ENCODE results near the gene RAB1A. TPM values are rescaled to one million over a fixed set of nuclear protein-coding genes. Genes with fewer than 3 reads are reported as not detected.

The RAB1A gene
- total and polyA plus RNA-seq, 4 donors, result 104 to 159 (median 136) TPM

- H3K36me3 ChIP-seq (ENCODE audit: control insufficient read depth in 4 of 4, insufficient read depth in 4 of 4, low read length in 4 of 4), result peaks cover 22 to 40% (median 26%) of the 10 kb centered on the region in 4 donors
- TF ChIP-seq CTCF (IDR thresholded peaks at IDR 0.05; ENCODE audit: control extremely low read depth, extremely low read depth), result no peak
- H3K4me3 ChIP-seq, result no peak overlapping the region
- H3K27ac ChIP-seq (ENCODE audit: low read depth in 1 of 2, low read length in 1 of 2), result no peak overlapping the region
- ATAC-seq (ENCODE audit: insufficient read depth, low FRiP score), result no peak
- no peak for DNase-seq
- no peaks in the 10 kb centered on the region for H3K27me3 ChIP-seq (ENCODE audit: control insufficient read depth in 3 of 3, insufficient read depth in 3 of 3, low read length in 2 of 3)
- no peaks in the 10 kb centered on the region for H3K9me3 ChIP-seq (ENCODE audit: control insufficient read depth in 4 of 4, insufficient read depth in 3 of 4, low read length in 3 of 4)
- H3K4me1 ChIP-seq (ENCODE audit: control insufficient read depth in 5 of 5, insufficient read depth in 5 of 5, low read length in 5 of 5), result peaks cover 0 to 9% (median 4%) of the 10 kb centered on the region in 5 donors
- no peak overlapping the region for H3K9ac ChIP-seq (ENCODE audit: insufficient read depth in 1 of 2, low read length in 2 of 2)
Measured at GRCh38 chr2:65093211-65093610, 36.7 kb downstream of the RAB1A start.

- Histone ChIP-seq H3K27me3 (ENCODE audit: control insufficient read depth in 3 of 3, insufficient read depth in 3 of 3, low read length in 2 of 3) (no peaks in the 10 kb centered on the region), H3K4me1 (ENCODE audit: control insufficient read depth in 5 of 5, insufficient read depth in 5 of 5, low read length in 5 of 5) (peaks cover 0 to 10% (median 4%) of the 10 kb centered on the region in 5 donors), H3K9me3 (ENCODE audit: control insufficient read depth in 4 of 4, insufficient read depth in 3 of 4, low read length in 3 of 4) (no peaks in the 10 kb centered on the region), H3K9ac (ENCODE audit: insufficient read depth in 1 of 2, low read length in 2 of 2) (no peak overlapping the region), H3K27ac (ENCODE audit: low read depth in 1 of 2, low read length in 1 of 2) (no peak overlapping the region), H3K4me3 (no peak overlapping the region), H3K36me3 (ENCODE audit: control insufficient read depth in 4 of 4, insufficient read depth in 4 of 4, low read length in 4 of 4) (peaks cover 23 to 40% (median 29%) of the 10 kb centered on the region in 4 donors)
- 67 to 85% methylated on average over 4 of the region's 4 CpGs for WGBS, 2 donors
- DNase-seq (no peak), ATAC-seq (ENCODE audit: insufficient read depth, low FRiP score) (no peak)
- no peak for TF ChIP-seq CTCF (IDR thresholded peaks at IDR 0.05; ENCODE audit: control extremely low read depth, extremely low read depth)
Measured at GRCh38 chr2:65092791-65093190, 37.1 kb downstream of the RAB1A start.

GRCh38 chr2:65085148-65085547 lies 44.8 kb downstream of the RAB1A start:
- no peak for TF ChIP-seq CTCF (IDR thresholded peaks at IDR 0.05; ENCODE audit: control extremely low read depth, extremely low read depth)
- ATAC-seq (ENCODE audit: insufficient read depth, low FRiP score) (no peak), DNase-seq (no peak)
- peaks cover 0 to 10% (median 0%) of the 10 kb centered on the region in 5 donors for H3K4me1 ChIP-seq (ENCODE audit: control insufficient read depth in 5 of 5, insufficient read depth in 5 of 5, low read length in 5 of 5)
- no peak overlapping the region for H3K9ac ChIP-seq (ENCODE audit: insufficient read depth in 1 of 2, low read length in 2 of 2)
- H3K9me3 ChIP-seq (ENCODE audit: control insufficient read depth in 4 of 4, insufficient read depth in 3 of 4, low read length in 3 of 4), result no peaks in the 10 kb centered on the region
- WGBS, 2 donors, result 93 to 96% methylated on average over 3 of the region's 3 CpGs
- no peaks in the 10 kb centered on the region for H3K27me3 ChIP-seq (ENCODE audit: control insufficient read depth in 3 of 3, insufficient read depth in 3 of 3, low read length in 2 of 3)
- peaks cover 27 to 56% (median 47%) of the 10 kb centered on the region in 4 donors for H3K36me3 ChIP-seq (ENCODE audit: control insufficient read depth in 4 of 4, insufficient read depth in 4 of 4, low read length in 4 of 4)
- no peak overlapping the region for H3K4me3 ChIP-seq
- no peak overlapping the region for H3K27ac ChIP-seq (ENCODE audit: low read depth in 1 of 2, low read length in 1 of 2)

- WGBS, 2 donors, result 18 to 55% methylated on average over 4 of the region's 4 CpGs
- H3K27ac ChIP-seq (ENCODE audit: low read depth in 1 of 2, low read length in 1 of 2), result peak overlapping the region in 1 of 2 donors; percentile 37
- no peak overlapping the region for H3K4me3 ChIP-seq
- no peak overlapping the region for H3K9ac ChIP-seq (ENCODE audit: insufficient read depth in 1 of 2, low read length in 2 of 2)
- ATAC-seq (ENCODE audit: insufficient read depth, low FRiP score) (peak; percentile 44), DNase-seq (peak; percentile 26 to 41 (median 31))
- peaks cover 0 to 4% (median 0%) of the 10 kb centered on the region in 5 donors for H3K4me1 ChIP-seq (ENCODE audit: control insufficient read depth in 5 of 5, insufficient read depth in 5 of 5, low read length in 5 of 5)
- TF ChIP-seq CTCF (IDR thresholded peaks at IDR 0.05; ENCODE audit: control extremely low read depth, extremely low read depth), result no peak
- H3K27me3 ChIP-seq (ENCODE audit: control insufficient read depth in 3 of 3, insufficient read depth in 3 of 3, low read length in 2 of 3), result no peaks in the 10 kb centered on the region
- H3K36me3 ChIP-seq (ENCODE audit: control insufficient read depth in 4 of 4, insufficient read depth in 4 of 4, low read length in 4 of 4), result peaks cover 35 to 53% (median 39%) of the 10 kb centered on the region in 4 donors
- no peaks in the 10 kb centered on the region for H3K9me3 ChIP-seq (ENCODE audit: control insufficient read depth in 4 of 4, insufficient read depth in 3 of 4, low read length in 3 of 4)
Measured at GRCh38 chr2:65081232-65081685, 48.6 kb downstream of the RAB1A start.

All from lung (tissue), 12 donors.